Activated CD4-positive, alpha-beta T cell treated with anti-CD3 and anti-CD28 coated beads, Interleukin-2, amount 50 U/mL, for 1 hour (primary cell): ENCODE results near the gene SPPL2C.

ENCODE experiments used
- DNase-seq: peaks from one replicate; pipeline ENCODE4 v3.0.0-alpha.2; 2020

The SPPL2C gene

GRCh38 chr17:45886852-45887251 is 42.2 kb downstream of the SPPL2C start:
- DNase-seq, result no peak

GRCh38 chr17:45888392-45888791 is 43.7 kb downstream of the SPPL2C start:
- DNase-seq, result no peak

- DNase-seq, result no peak
Measured at GRCh38 chr17:45889579-45889978, 44.9 kb downstream of the SPPL2C start.

GRCh38 chr17:45893725-45894021 is 49.0 kb downstream of the SPPL2C start:
- no peak for DNase-seq

- peak; percentile 76 for DNase-seq
Measured at GRCh38 chr17:45894022-45894784, 49.5 kb downstream of the SPPL2C start, which contains the start of gene MAPT. Gene MAPT (plus strand): TSS chr17:45894554. CDS start chr17:45962338, 67,784 bp downstream.

- peak; percentile 17 for DNase-seq
Measured at GRCh38 chr17:45895304-45895968, 50.8 kb downstream of the SPPL2C start.

- no peak for DNase-seq
Measured at GRCh38 chr17:45895969-45896785, 51.5 kb downstream of the SPPL2C start.
